ENCODE results near the gene PGGHG.

- TF ChIP-seq CTCF (IDR thresholded peaks at IDR 0.05 in 8 of 11, conservative IDR thresholded peaks at IDR 0.05 in 3 of 11) (no peak), POLR2A (IDR thresholded peaks at IDR 0.05) (no peak), POLR2AphosphoS5 (IDR thresholded peaks at IDR 0.05) (no peak)
Observed at GRCh38 chr11:240315-240714, 48.6 kb upstream of the PGGHG start.

Measured in spleen (tissue), 7 donors.